Measurements from ENCODE around the gene EGLN1.
A peak's percentile ranks its signal among the peaks of the same experiment; 100 is the strongest.

EGLN1 gene

DNA sequence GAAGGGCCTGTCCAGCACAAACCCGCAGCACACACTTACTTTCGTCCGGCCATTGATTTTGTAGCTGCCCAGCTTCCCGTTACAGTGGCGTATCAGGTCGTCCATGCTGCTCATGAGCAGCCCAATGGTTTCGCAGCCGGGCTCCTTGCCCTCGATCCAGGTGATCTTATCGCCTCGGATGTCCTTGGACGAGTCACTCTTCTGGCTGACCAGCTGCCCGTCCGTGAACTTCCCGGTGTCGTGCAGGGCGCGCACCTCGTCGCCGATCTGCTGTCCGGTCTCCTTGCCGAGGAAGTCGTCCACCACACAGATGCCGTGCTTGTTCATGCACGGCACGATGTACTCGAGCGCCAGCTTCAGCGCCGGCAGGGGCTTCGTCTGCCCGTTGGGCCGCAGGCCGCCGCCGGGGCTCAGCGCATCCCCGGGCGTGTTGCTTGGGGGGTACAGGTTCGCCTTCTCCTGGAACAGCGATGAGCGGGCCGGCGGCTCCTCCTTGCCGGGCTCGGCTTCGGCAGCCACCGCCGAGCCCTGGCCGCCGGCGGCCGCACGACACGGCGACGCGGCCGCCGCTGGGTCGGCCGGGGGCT is 1.0 kb downstream of the EGLN1 start:
- DNase-seq, result peak; percentile 33

DNA sequence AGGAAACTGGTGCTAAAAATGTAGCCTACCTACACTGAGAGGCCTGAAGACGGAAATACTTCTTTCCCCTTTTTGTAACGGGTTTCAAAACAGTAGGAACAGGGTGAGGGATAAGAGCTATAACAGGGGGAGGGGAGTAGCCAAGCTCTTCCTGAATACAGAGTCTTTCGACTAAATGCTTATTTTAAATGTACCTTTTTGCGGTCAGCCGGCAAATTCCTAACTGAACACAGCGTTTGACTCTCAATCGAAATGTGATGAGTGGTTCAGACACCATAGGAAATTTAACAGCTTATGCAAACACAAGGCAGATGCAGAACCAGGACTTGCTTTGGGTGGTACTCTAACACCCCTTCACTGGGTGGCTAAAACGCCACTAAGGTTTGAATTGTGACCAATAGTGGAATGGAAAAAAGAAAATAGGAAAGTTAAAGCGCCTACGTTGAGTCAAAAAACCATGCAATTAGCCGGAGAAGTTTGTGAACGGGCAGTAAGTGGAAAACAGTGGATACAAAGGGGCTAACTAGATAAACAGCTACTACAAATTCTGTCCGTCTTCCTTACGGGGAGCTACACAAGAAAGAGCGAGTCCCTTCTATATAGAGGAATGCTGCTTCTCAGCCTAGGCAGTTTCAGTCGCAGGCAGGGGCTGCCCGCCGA is 1.7 kb downstream of the EGLN1 start:
- no peak for DNase-seq

DNA sequence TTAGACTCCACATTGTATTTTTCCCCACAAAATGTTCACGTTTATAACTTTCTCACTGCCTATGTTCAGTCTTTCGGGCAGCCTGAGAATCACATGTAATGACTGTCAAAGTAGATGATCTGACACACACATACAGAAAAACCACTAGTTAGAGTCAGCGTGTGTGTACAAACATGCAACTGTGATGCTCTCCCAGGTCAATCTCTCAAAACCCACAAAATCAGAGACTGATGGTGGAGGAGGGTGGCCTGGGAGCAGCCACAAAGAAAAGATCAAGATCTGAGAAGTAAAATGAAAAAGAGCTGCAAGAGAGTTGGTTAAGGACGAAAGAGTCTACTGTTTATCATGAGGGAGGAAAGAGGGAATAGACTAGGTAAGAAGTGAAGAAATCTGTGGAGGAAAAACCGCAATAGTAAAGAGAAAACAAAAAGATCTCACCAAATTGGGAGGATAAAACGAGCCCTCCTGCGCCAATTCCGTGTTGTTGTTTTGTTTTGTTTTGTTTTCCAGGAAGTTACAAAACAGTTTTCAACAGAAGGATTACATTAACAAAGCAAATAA is 2.3 kb downstream of the EGLN1 start:
- no peak for DNase-seq

DNA sequence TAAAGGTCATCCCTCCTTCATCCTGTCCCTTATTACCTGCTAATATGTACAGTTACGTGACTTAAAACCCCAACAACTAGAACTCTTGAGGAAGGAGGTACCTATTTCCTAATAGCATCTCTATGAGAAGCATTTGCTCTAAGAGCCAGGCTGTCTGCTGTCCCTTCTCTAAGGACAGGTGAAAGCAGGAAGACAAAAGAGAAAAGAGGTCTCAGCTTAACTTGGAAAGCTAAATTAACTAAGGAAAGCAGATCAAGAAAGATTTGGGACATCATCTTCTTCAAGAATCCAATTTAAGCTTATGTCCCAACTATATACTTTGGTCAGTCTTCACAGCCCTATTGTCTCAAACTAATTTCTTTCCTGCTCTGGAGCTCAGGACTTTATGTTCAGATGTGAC is 2.9 kb downstream of the EGLN1 start:
- no peak for DNase-seq

DNA sequence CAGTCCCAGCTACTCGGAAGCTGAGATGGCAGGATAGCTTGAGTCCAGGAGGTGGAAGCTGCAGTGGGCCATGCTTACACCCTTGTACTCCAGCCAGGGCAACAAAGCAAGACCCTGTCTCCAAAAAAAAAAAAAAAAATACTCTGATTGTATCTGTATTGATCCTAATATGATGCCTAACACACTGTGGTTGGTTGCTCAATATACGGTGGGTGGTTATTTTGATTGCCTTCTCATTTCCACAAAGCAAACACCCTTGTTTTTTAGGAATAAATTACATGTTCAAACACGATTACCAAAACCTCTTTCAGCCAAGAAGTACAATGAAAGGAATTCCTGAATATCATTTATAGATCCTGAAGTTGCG is 3.4 kb downstream of the EGLN1 start:
- DNase-seq, result no peak

DNA sequence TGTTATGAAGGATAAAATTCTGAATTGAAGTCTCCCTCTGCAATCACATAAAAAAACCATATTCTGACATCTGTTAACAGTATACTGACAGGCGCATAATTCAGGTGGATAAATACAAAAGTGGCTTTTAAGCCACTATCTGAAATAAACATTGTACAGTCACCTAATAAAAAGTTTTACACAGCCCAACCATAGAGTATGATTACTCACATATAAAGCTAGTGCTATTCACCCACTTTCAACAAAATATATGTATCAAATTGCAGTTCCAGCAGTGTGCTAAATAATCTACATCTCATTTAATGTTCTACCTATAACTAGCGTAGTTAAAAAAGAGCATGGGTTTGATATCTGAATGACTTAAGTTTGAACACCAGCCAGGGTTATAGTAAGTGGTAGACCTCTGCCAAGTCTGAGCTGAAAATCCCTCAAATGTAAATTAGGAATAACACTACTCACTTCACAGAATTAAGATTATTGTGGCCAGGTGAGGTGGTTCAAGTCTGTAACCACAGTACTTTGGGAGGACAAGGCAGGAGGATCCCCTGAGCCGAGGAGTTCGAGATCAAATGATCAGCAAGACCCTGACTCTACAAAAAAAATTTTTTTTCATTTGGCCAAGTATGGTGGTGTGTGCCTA is 3.9 kb downstream of the EGLN1 start:
- no peak for DNase-seq

DNA sequence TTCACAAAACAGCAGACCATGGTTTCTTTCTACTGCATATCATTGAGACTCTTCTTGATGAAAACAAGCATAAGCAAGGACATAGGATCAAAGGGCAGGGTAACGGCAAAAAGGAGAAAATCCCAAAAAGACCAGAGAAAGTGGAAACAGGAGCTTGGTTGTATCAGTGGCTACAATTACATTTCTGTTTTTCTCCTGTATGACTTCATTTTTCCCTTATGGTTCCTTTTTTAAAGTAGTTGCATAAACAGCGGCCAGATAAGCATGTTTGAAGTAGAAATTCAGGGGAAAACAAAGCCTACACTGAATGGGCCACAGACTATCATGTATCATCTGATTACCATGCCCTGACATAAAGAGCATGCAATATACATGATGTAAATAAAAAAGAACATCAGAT is 4.6 kb downstream of the EGLN1 start:
- DNase-seq, result no peak

DNA sequence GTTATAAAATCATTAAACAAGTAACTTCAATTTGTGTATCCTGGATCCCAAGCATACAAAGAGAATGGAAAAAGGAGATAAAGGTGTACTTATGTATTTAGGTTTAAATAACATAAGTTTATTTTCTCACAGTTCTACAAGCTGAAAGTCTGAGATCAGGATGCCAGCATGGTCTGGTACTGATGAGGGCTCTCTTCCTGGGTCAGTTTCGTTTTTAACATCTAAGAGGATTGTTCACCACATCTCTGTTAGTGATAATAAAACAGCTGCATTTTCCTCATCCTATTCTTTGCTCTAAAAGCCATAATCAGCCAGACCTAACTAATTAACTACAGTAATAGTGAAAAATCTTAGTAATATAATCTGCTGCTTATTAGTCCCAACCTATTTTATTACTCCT is 5.2 kb downstream of the EGLN1 start:
- no peak for DNase-seq

DNA sequence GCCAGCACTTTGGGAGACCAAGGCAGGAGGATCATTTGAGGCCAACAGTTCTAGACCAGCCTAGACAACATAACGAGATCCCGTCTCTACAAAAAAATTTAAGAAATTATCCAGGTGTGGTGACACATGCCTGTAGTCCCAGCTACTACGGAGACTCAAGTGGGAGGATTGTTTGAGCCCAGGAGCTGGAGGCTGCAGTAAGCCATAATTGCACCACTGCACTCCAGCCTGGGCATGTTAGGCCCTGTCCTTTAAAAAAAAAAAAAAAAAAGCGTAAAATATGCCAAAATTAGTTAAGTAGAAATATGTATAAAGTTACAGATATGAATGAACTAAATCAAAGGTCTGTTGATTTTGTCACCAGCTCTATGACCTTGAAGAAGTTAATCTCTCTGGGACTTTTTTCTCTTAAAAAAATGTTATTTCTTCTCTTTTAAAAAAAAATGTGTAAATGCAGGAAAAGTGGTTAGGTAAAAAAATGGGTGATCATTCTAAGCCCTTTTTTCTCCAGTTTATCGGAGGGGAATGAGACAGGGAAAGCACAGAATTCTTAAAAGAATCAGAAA is 7.0 kb downstream of the EGLN1 start:
- no peak for DNase-seq

DNA sequence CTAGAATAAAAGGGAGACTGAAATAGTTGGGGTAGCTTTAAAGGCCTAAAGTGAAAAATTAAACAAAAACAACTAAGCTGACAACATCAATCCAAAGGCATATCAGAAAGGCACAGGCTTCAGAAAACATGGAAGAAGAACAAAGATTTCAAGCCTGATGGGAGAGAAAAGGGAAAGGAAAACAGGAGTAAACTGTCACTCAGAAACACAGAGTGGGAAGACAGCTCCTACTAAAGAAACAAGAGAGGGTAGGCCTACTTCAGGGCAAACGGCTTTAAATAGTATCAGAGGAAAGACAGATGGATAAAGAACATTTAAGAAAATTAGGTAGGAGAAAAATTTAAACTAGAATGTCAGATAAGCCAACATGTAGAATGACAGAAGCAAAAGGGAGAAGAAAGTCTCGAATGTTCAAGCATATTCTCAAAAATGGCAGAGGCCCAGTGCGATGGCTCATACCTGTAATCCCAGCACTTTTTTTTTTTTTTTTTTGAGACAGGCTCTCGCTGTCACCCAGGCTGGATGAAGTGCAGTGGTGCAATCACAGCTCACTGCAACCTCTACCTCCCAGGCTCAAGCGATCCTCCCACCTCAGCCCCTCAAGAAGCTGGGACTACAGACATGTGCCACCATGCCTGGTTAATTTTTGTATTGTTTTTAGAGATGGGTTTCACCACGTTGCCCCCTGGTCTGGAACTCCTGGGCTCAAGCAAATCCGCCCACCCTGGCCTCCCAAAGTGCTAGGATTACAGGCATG is 7.6 kb downstream of the EGLN1 start:
- DNase-seq, result no peak

DNA sequence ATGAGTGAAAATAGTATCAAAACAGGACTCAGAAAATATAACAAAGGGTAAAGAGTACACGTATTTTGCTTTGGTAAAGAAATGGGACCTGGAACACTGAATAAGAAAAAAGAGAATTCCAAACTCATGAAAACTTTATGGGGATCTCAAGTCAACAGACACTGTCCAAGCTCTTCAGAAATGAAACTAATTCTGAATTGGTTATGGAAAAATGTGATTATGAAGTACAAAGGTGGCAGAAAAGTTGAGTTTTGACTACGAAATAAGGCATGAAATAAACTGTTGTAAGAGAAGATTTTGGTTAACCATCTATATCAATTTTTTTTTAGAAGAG is 8.4 kb downstream of the EGLN1 start:
- no peak for DNase-seq

DNA sequence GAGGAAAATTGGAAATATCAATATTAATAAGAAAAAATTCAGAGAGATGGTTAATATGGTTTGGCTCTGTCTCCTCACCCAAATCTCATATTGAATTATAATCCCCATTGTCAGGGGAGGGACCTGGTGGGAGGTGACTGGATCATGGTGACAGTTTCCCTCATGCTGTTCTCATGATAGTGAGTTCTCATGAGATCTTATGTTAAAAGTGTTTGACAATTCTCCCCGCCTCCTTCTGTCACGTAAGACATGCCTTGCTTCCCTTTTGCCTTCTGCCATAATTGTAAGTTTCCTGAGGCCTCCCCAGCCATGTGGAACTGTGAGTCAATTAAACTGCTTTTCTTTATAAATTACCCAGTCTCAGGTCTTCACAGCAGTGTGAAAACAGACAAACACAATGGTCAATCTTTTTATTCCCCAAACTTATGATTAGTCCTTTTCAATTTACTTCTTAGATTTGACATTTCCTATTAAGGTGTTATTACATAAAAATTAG is 11.0 kb downstream of the EGLN1 start:
- no peak for DNase-seq

DNA sequence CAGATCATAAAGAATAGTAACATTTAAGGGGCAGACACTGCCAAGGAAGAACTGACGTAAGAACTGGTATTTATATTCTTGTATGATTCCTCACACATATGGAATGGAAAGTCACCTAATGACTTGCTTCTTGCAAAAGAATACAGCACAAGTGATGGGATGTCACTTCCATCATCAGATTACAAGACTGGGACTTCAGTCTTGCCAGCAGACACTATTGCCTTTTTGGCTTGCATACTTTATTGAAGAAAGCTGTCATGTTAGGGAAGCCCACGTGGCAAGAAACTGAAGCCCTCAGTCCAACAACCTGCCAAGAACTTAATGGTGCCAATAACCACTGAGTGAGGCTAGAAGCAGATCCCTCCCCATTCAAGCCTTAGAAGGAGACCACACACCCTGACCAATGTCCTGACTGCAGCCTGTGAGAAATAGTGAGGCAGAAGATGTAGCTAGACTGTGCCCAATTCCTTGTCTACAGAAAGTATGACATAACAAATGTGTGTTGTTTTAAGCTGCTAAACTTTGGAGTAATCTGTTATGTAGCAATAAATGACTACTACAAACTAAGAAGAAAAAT is 12.0 kb downstream of the EGLN1 start:
- DNase-seq, result no peak

DNA sequence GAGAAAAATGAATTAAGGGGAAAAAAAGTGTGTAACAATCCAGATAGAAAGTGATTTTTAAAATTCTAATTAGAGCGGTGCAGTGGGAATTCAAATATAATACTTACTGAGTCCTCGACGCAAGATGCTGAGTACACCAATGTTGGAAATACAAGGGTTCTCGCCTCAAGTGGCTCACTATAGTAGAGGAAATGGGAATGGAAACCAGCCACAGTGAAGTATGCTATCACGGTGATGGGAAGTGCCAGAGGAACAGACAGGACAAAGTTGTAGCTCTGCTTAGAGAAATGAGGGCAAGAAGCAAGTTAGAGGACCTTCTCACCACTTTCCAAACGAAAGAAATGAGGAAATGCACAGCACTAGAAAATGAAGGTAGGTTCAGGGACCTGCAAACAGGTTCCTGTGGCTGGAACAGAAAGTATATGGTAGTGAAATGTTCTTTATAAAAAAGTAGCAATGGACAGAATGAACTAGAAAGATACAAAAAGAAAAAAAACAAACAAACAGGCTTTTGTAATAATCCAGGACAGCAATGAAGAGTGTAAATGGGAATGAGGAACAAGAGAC is 13.5 kb downstream of the EGLN1 start:
- DNase-seq, result no peak

DNA sequence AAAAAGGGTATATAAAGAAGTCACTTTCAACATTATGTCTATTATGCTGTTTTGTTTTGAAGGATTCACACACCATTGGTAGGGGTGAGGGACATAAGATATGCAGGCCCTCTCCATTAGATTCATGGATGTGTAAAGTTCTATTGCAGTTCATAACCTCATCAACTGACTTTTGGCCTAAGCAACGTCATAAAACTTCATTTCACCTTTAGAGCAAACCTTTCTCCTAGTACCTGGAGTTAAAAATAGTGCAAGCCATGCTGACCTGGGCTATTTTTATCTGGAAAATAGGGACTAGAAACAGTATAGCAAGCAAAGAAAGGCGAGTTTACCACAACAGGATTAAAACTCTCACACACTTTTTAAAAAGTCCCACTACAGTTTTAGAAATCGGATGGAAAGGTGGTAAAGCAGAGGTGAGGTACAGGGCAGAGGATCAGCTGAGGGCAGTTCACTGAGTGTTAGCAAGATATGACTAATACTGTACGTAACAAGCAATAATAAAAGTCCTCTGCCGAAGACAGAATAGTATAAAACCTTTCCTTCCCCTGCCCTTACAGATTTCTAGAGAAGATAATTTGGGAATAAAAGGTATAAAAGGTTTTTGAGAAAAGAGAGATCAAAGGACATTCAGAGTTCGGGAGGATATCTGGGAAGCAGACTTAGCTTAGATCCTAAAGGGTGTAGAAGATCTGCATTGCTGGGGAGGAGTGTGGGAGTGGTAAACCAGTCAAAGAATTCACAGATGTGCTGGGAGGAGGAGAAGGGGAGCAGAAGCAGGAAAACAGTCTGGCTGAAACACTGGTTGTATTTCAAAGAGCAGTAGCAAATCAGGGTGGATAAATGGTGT is 14.3 kb downstream of the EGLN1 start:
- DNase-seq, result no peak

DNA sequence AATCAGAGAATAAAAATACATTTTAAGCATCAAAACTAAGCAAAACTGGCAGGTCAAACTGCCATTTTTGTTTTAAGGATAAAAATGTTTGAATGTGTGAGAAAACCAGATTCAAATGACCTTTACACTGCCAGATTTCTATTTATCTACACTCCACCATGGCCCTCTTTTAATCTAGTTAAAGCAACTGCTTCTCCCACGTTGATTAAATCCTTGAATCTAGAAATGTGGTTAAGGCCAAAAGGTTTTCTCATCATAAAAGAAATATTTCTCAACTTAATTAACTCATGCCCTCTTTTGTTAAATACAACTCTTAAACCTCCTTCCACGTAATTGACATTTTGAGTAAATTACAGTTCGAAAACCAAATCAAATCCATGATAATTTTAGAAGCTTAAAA is 15.0 kb downstream of the EGLN1 start:
- DNase-seq, result no peak

DNA sequence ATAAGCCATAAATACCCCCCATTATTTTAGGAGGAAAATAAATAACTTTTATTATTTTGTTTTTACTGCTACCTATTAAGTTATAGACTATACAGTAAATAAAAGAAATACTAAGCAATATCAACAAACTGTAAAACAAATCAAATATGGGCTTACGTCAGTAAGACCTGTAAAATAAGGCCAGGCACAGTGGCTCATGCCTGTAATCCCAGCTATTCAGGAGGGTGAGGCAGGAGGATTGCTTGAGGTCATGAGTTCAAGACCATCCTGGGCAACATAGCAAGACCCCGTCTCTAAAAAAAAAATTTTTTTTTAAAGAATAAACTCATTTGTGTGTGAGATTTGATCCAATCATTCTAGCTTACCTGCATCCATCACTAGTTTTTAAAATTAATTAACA is 17.8 kb downstream of the EGLN1 start:
- DNase-seq, result no peak

DNA sequence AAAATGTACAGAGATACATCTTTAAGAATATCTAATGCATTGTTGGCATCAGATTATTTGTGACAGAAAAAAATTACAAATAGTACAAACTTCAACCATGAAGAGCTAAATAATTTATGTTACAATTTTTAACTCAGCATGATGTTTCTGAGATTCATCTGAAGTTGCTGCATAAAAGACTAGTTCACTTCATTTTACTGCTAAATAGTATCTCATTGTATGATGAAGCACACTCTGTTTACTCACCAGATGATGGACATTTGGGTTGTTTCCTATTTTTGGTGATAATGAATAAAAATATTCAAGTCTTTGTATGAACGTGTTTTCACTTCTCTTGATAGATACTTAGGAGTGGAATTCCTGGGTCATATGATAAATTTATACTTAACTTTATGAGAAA is 20.6 kb downstream of the EGLN1 start:
- DNase-seq, result no peak

DNA sequence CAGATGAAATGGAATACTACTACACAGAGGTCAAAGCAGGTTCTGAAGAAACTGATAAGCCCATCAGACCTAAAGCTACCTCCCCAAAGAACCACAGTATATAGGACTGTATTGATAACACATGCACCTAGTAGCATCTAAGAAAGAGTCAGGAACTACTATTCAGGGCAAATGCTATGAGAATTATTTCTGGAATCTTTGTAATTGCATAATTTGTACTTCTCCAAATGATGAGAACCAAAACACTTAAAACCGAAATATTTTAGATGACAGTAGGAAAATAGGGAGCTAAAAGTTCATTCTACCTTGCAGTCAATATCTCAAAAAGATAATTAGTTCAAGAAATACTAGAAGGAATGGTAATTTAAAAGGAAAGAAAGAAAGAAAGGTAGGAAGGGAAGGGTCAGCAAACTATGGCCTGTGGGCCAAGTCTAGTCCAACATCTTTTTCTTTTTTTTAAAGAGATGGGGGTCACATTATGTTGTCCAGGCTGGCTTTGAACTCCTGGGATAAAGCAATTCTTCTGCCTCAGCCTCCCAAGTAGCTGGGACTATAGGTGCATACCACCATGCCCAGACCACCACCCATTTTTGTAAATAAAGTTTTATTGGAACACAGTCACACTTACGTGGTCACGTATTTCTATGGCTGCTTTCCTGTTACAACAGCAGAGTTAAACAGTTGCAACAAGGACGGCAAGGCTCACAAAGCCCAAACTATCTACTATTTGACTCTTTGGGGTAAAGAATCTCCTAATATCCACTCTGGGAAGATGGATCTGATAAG is 24.0 kb downstream of the EGLN1 start:
- no peak for DNase-seq

DNA sequence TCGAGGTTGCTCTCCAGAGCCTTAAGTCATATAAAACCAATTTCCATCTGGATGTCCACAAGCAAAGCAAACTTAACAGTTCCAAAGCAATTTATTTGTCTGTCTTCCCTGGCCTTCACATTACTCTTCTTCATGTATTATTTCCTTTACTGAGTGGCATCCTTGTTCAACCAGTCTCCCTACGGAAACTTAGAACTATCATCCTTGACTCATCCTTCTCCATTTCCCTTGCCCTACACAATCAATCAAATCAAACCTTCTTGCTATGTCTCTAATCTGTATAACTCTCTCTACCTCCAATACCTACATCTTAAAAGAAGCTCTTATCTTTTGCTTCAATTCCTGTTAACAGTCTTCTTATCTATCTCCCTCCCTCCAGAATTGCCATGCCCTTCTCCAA is 25.4 kb downstream of the EGLN1 start:
- no peak for DNase-seq

DNA sequence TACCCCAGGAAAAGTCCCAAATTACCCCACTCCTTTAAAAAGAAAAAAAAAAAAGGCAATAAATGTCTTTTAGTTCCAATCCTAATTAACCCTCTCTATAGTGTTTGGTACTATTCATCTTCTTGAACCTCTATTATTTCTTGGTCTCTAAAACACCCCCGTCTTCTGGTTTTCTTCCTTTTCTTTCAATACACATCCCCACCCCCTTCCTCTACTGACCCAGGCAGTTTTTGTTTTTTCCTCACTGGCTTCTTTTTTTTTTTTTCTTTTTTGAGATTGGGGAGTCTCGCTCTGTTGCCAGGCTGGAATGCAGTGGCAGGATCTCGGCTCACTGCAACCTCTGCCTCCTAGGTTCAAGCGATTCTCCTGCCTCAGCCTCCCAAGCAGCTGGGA is 26.1 kb downstream of the EGLN1 start:
- no peak for DNase-seq

All from activated gamma-delta T cell treated with Interleukin-2 at 50 U/mL for 16 hours (primary cell).